Loucy (cell line): ENCODE results near the gene KCTD19.

Source experiments
- H2AFZ ChIP-seq: fragments of 200-600 bp; sonication (generic); 2 replicates; pipeline ENCODE4 v1.6.0; 2016; ENCODE audit warnings: antibody characterized with exemption, mild to moderate bottlenecking, low read length, moderate library complexity
- H3F3A ChIP-seq: fragments of 200-600 bp; 2 replicates; pipeline ENCODE4 v1.6.0; 2016; ENCODE audit warnings: antibody characterized with exemption, low read depth, mild to moderate bottlenecking
- H3K27me3 ChIP-seq: fragments of 200-600 bp; sonication (generic); 2 replicates; pipeline ENCODE4 v1.6.1; 2014; ENCODE audit warnings: low read length, mild to moderate bottlenecking; ENCODE audit not compliant: insufficient read depth, poor library complexity, severe bottlenecking
- H3K36me3 ChIP-seq: fragments of 200-600 bp; sonication (generic); 2 replicates; pipeline ENCODE4 v1.6.1; 2016; ENCODE audit warnings: low read length; ENCODE audit not compliant: insufficient read depth
- H3K4me1 ChIP-seq: fragments of 200-600 bp; sonication (generic); 2 replicates; pipeline ENCODE4 v1.5.1; 2014; ENCODE audit warnings: low read length, mild to moderate bottlenecking; ENCODE audit not compliant: insufficient read depth, poor library complexity, severe bottlenecking
- H3K4me2 ChIP-seq: fragments of 200-600 bp; sonication (generic); 2 replicates; pipeline ENCODE4 v1.6.0; 2014; ENCODE audit warnings: antibody characterized with exemption, low read length, low read depth, mild to moderate bottlenecking; ENCODE audit not compliant: poor library complexity, severe bottlenecking
- H3K4me3 ChIP-seq: fragments of 200-600 bp; sonication (generic); 2 replicates; pipeline ENCODE4 v1.5.1; 2014; ENCODE audit warnings: low read length, mild to moderate bottlenecking, mixed read lengths; ENCODE audit not compliant: poor library complexity, severe bottlenecking
- H3K79me2 ChIP-seq: fragments of 200-600 bp; sonication (generic); 2 replicates; pipeline ENCODE4 v1.6.1; 2014; ENCODE audit warnings: low read length; ENCODE audit not compliant: insufficient read depth
- H3K9ac ChIP-seq: fragments of 200-600 bp; sonication (generic); 2 replicates; pipeline ENCODE4 v1.6.0; 2014; ENCODE audit warnings: mild to moderate bottlenecking, low read depth, low read length, moderate library complexity; ENCODE audit not compliant: poor library complexity, severe bottlenecking
- H3K9me2 ChIP-seq: fragments of 200-600 bp; sonication (generic); replicated peaks from 2 replicates; pipeline ENCODE4 v1.6.1; 2016; ENCODE audit warnings: low read depth, low read length, mixed read lengths
- H3K9me3 ChIP-seq: fragments of 200-600 bp; sonication (generic); 2 replicates; pipeline ENCODE4 v1.6.1; 2014; ENCODE audit warnings: mild to moderate bottlenecking, antibody characterized with exemption, low read length, low read depth; ENCODE audit not compliant: insufficient read depth
- H4K20me1 ChIP-seq: fragments of 200-600 bp; sonication (generic); 2 replicates; pipeline ENCODE4 v1.6.0; 2014; ENCODE audit warnings: antibody characterized with exemption, low read length, mild to moderate bottlenecking; ENCODE audit not compliant: insufficient read depth, poor library complexity, severe bottlenecking
- EZH2phosphoT487 ChIP-seq: fragments of 200-600 bp; IDR thresholded peaks from 2 replicates; pipeline ENCODE4 v1.6.1; 2018; ENCODE audit warnings: antibody characterized with exemption, mild to moderate bottlenecking, moderate library complexity, borderline replicate concordance
- TF ChIP-seq, protein P1 (sequence below): fragments of 200-600 bp; sonication (generic); conservative IDR thresholded peaks from 2 replicates; pipeline ENCODE4 v1.5.1; 2014; ENCODE audit warnings: mild to moderate bottlenecking, antibody characterized with exemption, low read length

KCTD19 gene

DNA sequence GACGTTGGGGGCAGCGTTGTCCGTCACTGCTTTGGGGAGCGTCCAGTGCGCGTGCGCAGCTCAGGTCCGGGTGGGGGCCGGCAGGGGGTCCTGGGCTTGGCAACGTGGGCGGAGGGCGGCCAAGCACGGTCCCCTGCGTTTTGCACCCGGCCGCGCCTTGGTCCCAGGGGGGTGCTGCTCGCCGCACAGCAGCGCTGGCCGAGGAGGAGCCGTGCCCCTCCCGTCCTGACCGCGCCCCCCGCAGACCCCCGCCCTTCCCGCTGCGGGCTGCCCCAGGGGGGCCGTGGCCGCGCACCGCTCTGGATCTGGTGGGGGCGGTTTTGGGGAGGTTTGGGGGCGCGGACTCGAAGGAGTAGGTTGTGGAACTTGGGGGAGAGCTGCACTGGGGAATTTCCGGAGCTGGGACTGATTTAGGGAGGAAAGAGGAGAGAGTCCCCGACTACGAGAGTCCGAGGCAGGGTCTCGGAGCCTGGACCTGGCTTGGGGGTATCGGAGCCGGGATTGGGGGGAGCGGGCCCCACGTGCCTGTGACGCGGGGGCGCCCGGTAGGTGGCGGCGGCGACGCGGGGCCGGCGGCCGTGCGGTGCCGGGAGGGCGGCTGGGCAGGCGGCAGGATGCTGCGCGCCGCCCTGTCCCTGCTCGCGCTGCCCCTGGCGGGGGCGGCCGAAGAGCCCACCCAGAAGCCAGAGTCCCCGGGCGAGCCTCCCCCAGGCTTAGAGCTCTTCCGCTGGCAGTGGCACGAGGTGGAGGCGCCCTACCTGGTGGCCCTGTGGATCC, 78.0 kb downstream of the KCTD19 start, which contains the start of gene SLC9A5:
SLC9A5 (plus strand) TSS at position 579 of the 777 bp plus-strand sequence; CDS start at position 615, 36 bp downstream.
- H3K4me3 ChIP-seq: peak within 1 kb of the TSS; percentile 88
- no peaks in the 10 kb centered on the region for H3K36me3 ChIP-seq
- H3K9me3 ChIP-seq: no peaks in the 10 kb centered on the region
- H3K4me1 ChIP-seq: peaks cover 55% of the 10 kb centered on the region
- H2AFZ ChIP-seq: peak within 1 kb of the TSS; percentile 86
- H3K27me3 ChIP-seq: no peaks in the 10 kb centered on the region
- H3K9me2 ChIP-seq: no peaks in the 10 kb centered on the region
- peaks cover 16% of the 10 kb centered on the region for H4K20me1 ChIP-seq
- peaks cover 24% of the 10 kb centered on the region; the same call in 1 of the 2 replicates for H3K79me2 ChIP-seq
- peak within 1 kb of the TSS; percentile 99 for H3K4me2 ChIP-seq
- TF ChIP-seq, protein P1, sequence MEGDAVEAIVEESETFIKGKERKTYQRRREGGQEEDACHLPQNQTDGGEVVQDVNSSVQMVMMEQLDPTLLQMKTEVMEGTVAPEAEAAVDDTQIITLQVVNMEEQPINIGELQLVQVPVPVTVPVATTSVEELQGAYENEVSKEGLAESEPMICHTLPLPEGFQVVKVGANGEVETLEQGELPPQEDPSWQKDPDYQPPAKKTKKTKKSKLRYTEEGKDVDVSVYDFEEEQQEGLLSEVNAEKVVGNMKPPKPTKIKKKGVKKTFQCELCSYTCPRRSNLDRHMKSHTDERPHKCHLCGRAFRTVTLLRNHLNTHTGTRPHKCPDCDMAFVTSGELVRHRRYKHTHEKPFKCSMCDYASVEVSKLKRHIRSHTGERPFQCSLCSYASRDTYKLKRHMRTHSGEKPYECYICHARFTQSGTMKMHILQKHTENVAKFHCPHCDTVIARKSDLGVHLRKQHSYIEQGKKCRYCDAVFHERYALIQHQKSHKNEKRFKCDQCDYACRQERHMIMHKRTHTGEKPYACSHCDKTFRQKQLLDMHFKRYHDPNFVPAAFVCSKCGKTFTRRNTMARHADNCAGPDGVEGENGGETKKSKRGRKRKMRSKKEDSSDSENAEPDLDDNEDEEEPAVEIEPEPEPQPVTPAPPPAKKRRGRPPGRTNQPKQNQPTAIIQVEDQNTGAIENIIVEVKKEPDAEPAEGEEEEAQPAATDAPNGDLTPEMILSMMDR: peak; percentile 16
- TF ChIP-seq EZH2phosphoT487: no peak
- H3F3A ChIP-seq: peaks cover 8% of the 10 kb centered on the region
- H3K9ac ChIP-seq: peak within 1 kb of the TSS; percentile 83

DNA sequence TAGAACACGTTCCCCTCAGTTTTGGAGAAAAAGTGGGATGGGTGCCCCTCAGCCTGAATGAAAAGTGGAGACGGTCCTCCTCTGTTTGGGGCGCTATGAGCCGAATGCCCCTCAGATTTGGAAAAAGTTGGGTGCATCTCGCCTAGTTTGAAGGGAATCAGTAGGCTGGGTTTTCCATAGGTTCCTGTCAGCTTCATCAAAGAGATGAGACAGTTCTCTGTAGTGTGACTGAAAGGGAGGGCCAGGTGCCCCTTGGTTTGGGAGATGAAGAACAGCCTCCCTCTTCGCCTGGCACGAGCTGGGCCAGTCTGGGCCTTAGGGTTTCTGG, 78.5 kb downstream of the KCTD19 start:
- Histone ChIP-seq H3K4me1 (peaks cover 61% of the 10 kb centered on the region), H3K9me2 (no peaks in the 10 kb centered on the region), H3K36me3 (no peaks in the 10 kb centered on the region), H3K4me2 (peak overlapping the region; percentile 99), H3K27me3 (no peaks in the 10 kb centered on the region), H3K79me2 (peaks cover 29% of the 10 kb centered on the region; the same call in 1 of the 2 replicates), H3F3A (peaks cover 8% of the 10 kb centered on the region), H3K9me3 (no peaks in the 10 kb centered on the region), H3K9ac (peak overlapping the region; percentile 83), H3K4me3 (peak overlapping the region; percentile 88), H2AFZ (peak overlapping the region; percentile 86), H4K20me1 (peaks cover 19% of the 10 kb centered on the region)
- TF ChIP-seq, protein P1: no peak
- no peak for TF ChIP-seq EZH2phosphoT487

DNA sequence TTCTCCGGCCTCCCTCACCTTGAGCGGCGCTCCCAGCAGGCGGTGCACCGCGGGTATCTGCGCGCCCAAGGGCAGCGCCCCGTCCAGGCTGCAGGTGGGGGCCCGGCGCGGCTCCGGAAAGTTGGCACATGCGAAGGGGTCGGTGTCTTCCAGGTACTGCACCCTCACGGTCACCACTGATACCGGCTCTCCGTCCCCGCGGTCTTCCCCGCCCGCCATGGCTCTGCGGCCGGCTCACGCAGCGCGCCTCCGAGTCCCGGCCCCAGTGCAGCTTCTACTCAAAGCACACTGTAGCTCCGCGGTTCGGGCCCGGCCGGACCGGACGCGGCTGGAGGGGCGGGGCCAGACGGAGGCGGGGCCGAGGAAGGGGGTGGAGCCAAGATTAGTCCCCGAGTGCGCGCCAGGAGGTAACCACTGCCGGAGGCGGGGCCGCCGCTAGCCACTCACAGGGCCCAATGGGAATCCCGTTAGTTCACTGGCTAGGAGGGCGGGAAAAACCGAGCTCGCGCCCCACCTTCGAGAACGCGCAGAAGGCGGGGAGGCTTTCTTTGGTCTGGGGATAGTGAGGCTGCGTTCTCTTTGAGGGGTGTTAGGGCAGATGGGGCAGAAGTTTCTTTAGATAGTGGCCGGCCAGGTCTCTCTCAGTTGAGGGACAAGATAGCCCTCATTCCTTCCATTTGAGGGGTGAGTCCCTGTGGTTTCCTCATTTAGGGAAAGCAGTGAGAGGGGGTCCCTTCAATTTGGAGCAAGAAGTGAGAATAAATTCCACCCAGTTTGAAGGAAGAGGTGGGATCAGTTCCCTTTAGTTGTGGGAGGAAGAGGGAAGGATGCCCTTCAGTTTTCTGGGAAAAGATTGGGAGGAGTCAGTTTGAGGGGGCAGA, 79.1 kb downstream of the KCTD19 start, which contains the start of gene FHOD1:
FHOD1 (minus strand) TSS at position 290 of the 881 bp plus-strand sequence; CDS start at position 219, 71 bp downstream.
- Histone ChIP-seq H3K9me2 (no peaks in the 10 kb centered on the region), H3K4me1 (peaks cover 64% of the 10 kb centered on the region), H3K9ac (peak within 1 kb of the TSS; percentile 83), H3K4me3 (peak within 1 kb of the TSS; percentile 88), H3K79me2 (peaks cover 33% of the 10 kb centered on the region; the same call in 1 of the 2 replicates), H3K4me2 (peak within 1 kb of the TSS; percentile 99), H3K27me3 (no peaks in the 10 kb centered on the region), H4K20me1 (peaks cover 19% of the 10 kb centered on the region), H3F3A (peaks cover 8% of the 10 kb centered on the region), H3K9me3 (no peaks in the 10 kb centered on the region), H3K36me3 (no peaks in the 10 kb centered on the region), H2AFZ (peak within 1 kb of the TSS; percentile 86)
- TF ChIP-seq, protein P1: no peak
- no peak for TF ChIP-seq EZH2phosphoT487
